Fibroblast of peridontal ligament (primary cell): ENCODE data around the gene RASA2.

Experiments used
- DNase-seq: peaks from one replicate; pipeline ENCODE4 v3.0.0-alpha.2; 2010; ENCODE audit errors: extremely low read depth

Gene RASA2

GRCh38 chr3:141486746-141487520 is at the start of gene RASA2:
RASA2 (plus strand) TSS chr3:141487027; CDS start chr3:141487084, 57 bp downstream.
- DNase-seq = peak; percentile 73

- no peak for DNase-seq
These were observed 47.2 kb upstream of the RASA2 start for GRCh38 chr3:141439589-141439988.

GRCh38 chr3:141440942-141441341 is 45.9 kb upstream of the RASA2 start:
- no peak for DNase-seq

- DNase-seq = peak; percentile 90
These were observed 45.2 kb upstream of the RASA2 start for GRCh38 chr3:141441381-141442364.

GRCh38 chr3:141442446-141442845 is 44.4 kb upstream of the RASA2 start:
- no peak for DNase-seq

- no peak for DNase-seq
These were observed 43.9 kb upstream of the RASA2 start for GRCh38 chr3:141442914-141443313.

- DNase-seq = peak; percentile 68
These were observed 42.1 kb upstream of the RASA2 start for GRCh38 chr3:141444586-141445285.

GRCh38 chr3:141445990-141446389 is 40.8 kb upstream of the RASA2 start:
- DNase-seq = no peak

- no peak for DNase-seq
These were observed 40.1 kb upstream of the RASA2 start for GRCh38 chr3:141446737-141447136.

GRCh38 chr3:141447383-141447782 is 39.4 kb upstream of the RASA2 start:
- DNase-seq = no peak

GRCh38 chr3:141448606-141449220 is 38.1 kb upstream of the RASA2 start:
- peak; percentile 80 for DNase-seq

GRCh38 chr3:141449424-141449823 is 37.4 kb upstream of the RASA2 start:
- no peak for DNase-seq

- DNase-seq = no peak
These were observed 36.0 kb upstream of the RASA2 start for GRCh38 chr3:141450727-141451375.

- peak; percentile 86 for DNase-seq
These were observed 34.8 kb upstream of the RASA2 start for GRCh38 chr3:141452045-141452444.

GRCh38 chr3:141452773-141453172 is 34.1 kb upstream of the RASA2 start:
- no peak for DNase-seq

GRCh38 chr3:141454054-141454453 is 32.8 kb upstream of the RASA2 start:
- no peak for DNase-seq

- peak; percentile 83 for DNase-seq
These were observed 31.8 kb upstream of the RASA2 start for GRCh38 chr3:141454906-141455602.

GRCh38 chr3:141455603-141456300 is 31.1 kb upstream of the RASA2 start:
- DNase-seq = no peak

- DNase-seq = no peak
These were observed 30.6 kb upstream of the RASA2 start for GRCh38 chr3:141456301-141456625.
